Uterus (tissue), 2 donors: Measurements from ENCODE around the gene BRINP2.

Experiments used
- CTCF ChIP-seq, 4 experiments: fragments of 200-600 bp in 2 of 4; fragments of 450-650 bp in 2 of 4; sonication (generic) in 2 of 4; IDR thresholded peaks; one replicate each; pipeline ENCODE4 v1.5.1; 2016 to 2019; ENCODE audit warnings: antibody characterized with exemption in 4 of 4, mild to moderate bottlenecking in 2 of 4, moderate library complexity in 1 of 4
- POLR2A ChIP-seq, 2 donors: fragments of 450-650 bp; IDR thresholded peaks; one replicate each; pipeline ENCODE4 v1.6.1; 2016; ENCODE audit warnings: antibody characterized with exemption in 2 of 2, mild to moderate bottlenecking in 1 of 2, moderate library complexity in 1 of 2

- TF ChIP-seq CTCF (IDR thresholded peaks at IDR 0.05) (no peak), POLR2A (IDR thresholded peaks at IDR 0.05) (no peak)
Measured at GRCh38 chr1:177306019-177306415, 135.3 kb downstream of the BRINP2 start.
